ENCODE data around the gene ARHGAP33. TPM values are rescaled to one million over a fixed set of nuclear protein-coding genes. Genes with fewer than 3 reads are reported as not detected.
A peak's percentile ranks its signal among the peaks of the same experiment; 100 is the strongest.

Gene ARHGAP33
- total RNA-seq, 4 donors from 2014 or later = 3.1 to 22.6 (median 5.5) TPM

DNA sequence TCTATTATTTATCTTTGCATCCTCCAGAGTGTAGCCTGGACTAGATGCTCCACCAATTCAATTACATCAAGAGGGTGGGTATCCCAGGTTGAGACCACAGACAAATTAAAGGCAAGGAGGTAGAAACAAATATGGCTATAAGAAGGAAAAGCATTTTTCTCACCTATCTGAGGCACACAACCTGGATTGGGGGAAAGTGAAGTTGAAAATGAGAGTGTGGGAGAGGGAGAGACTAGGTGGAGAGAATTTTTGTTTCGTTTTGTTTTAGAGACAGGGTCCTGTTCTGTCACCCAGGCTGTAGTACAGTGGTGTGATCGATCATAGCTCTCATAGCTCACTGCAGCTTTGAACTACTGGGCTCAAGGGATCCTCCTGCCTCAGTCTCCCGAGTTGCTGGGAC, 43.1 kb downstream of the ARHGAP33 start:
- Histone ChIP-seq H3K27me3 (peaks cover 67% of the 10 kb centered on the region), H3K9me3 (no peaks in the 10 kb centered on the region), H3K36me3 (no peaks in the 10 kb centered on the region), H3K27ac (no peak overlapping the region), H3K4me3 (no peak overlapping the region), H3K4me1 (no peaks in the 10 kb centered on the region)
- 49 to 59% methylated on average over 3 of the region's 3 CpGs for WGBS, 2 donors (ENCODE audit: low coverage in 1 of 2)
- TF ChIP-seq POLR2AphosphoS5 (IDR thresholded peaks at IDR 0.05) = no peak
- no peak for TF ChIP-seq POLR2A (IDR thresholded peaks at IDR 0.05)
- no peak for TF ChIP-seq CTCF (IDR thresholded peaks at IDR 0.05)
- no peak for TF ChIP-seq EP300 (IDR thresholded peaks at IDR 0.05)
- ATAC-seq = no peak

GRCh38 chr19:35822579-35822978, 47.2 kb downstream of the ARHGAP33 start:
- no peaks in the 10 kb centered on the region for H3K9me3 ChIP-seq
- H3K27ac ChIP-seq = no peak overlapping the region
- TF ChIP-seq POLR2A (IDR thresholded peaks at IDR 0.05) (no peak), CTCF (IDR thresholded peaks at IDR 0.05) (no peak)
- H3K27me3 ChIP-seq = peaks cover 61% of the 10 kb centered on the region
- H3K4me3 ChIP-seq = no peak overlapping the region
- no peaks in the 10 kb centered on the region for H3K36me3 ChIP-seq
- ATAC-seq = no peak
- WGBS, 2 donors (ENCODE audit: low coverage in 1 of 2) = 57 to 92% methylated on average over 2 to 3 of the region's 3 CpGs
- H3K4me1 ChIP-seq = no peaks in the 10 kb centered on the region

DNA sequence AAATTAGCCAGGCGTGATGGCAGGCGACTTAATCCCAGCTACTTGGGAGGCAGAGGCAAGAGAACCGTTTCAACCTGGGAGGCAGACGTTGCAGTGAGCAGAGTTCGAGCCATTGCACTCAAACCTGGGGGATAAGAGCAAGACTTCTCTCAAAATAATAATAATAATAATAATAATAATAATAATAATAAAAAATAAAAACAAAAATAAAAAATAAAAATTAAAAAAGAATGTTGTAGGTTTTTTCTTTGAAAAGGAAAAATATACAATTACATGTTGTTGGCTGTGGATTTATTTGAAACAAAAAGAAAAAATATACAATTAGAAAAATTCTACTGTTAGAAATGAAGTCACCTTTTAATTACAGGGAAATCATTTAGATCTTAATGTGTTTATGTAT, 48.8 kb downstream of the ARHGAP33 start:
- Histone ChIP-seq H3K36me3 (no peaks in the 10 kb centered on the region), H3K27ac (no peak overlapping the region), H3K9me3 (no peaks in the 10 kb centered on the region), H3K4me3 (no peak overlapping the region), H3K4me1 (no peaks in the 10 kb centered on the region), H3K27me3 (peaks cover 47% of the 10 kb centered on the region)
- WGBS, 2 donors (ENCODE audit: low coverage in 1 of 2) = 58 to 61% methylated on average over 5 of the region's 5 CpGs
- no peak for ATAC-seq
- TF ChIP-seq CTCF (IDR thresholded peaks at IDR 0.05) (no peak), POLR2A (IDR thresholded peaks at IDR 0.05) (no peak), POLR2AphosphoS5 (IDR thresholded peaks at IDR 0.05) (no peak), EP300 (IDR thresholded peaks at IDR 0.05) (no peak)

- Histone ChIP-seq H3K27ac (no peak overlapping the region), H3K36me3 (no peaks in the 10 kb centered on the region), H3K4me3 (no peak overlapping the region), H3K4me1 (no peaks in the 10 kb centered on the region), H3K9me3 (no peaks in the 10 kb centered on the region), H3K27me3 (peaks cover 74% of the 10 kb centered on the region)
- peak; percentile 36 for ATAC-seq
- WGBS, 2 donors (ENCODE audit: low coverage in 1 of 2) = 3 to 9% methylated on average over 9 to 12 of the region's 12 CpGs
- TF ChIP-seq EP300 (IDR thresholded peaks at IDR 0.05) = no peak
- no peak for TF ChIP-seq POLR2AphosphoS5 (IDR thresholded peaks at IDR 0.05)
- TF ChIP-seq CTCF (IDR thresholded peaks at IDR 0.05) = no peak
- TF ChIP-seq POLR2A (IDR thresholded peaks at IDR 0.05) = no peak
These were observed 53.4 kb downstream of the ARHGAP33 start for GRCh38 chr19:35828692-35829301.

DNA sequence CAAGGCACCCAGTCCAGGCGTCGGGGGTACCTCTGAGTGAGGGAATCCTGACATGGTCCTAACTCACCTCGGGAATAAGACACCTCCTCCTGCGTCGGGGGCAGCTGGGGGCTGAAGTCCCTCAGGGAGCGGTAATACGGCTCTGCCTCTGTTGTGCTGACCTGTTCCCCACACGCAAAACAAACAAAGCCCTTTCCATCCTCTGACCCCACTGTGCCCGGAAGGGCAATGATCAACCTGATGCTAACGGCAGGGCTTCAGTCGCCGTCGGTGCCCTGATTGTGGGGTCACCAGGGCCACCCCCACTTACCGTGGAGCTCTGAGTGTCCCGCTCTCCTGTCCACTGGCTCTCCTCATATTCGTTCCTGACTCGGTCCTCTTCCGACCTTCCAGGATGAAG, 55.6 kb downstream of the ARHGAP33 start:
- Histone ChIP-seq H3K36me3 (no peaks in the 10 kb centered on the region), H3K27me3 (peaks cover 79% of the 10 kb centered on the region), H3K9me3 (no peaks in the 10 kb centered on the region), H3K27ac (no peak overlapping the region), H3K4me3 (no peak overlapping the region), H3K4me1 (no peaks in the 10 kb centered on the region)
- ATAC-seq = no peak
- 56 to 60% methylated on average over 1 to 9 of the region's 18 CpGs for WGBS, 2 donors (ENCODE audit: low coverage in 1 of 2)
- TF ChIP-seq EP300 (IDR thresholded peaks at IDR 0.05) (no peak), POLR2A (IDR thresholded peaks at IDR 0.05) (no peak), POLR2AphosphoS5 (IDR thresholded peaks at IDR 0.05) (no peak), CTCF (IDR thresholded peaks at IDR 0.05) (no peak)
